ENCODE results near the gene ITGAD. TPM values are rescaled to one million over a fixed set of nuclear protein-coding genes. Genes with fewer than 3 reads are reported as not detected.

The ITGAD gene
- total and polyA plus RNA-seq, 2 experiments from 2014 or later = not detected

DNA sequence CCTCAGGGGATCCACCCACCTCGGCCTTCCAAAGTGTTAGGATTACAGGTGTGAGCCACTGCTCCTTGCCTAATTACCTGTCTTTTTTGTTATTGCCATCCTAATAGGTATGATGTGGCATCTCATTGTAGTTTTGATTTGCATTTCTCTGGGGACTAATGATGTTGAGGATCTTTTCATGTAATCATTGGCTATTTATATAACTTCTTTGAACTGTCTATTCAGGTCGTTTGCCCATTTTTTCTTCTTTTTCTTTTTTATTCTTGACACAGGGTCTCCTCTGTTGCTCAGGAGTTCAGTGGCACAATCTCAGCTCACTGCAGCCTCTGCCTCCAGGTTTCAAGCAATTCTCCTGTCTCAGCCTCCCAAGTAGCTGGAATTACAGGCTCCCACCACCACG is 77.5 kb downstream of the ITGAD start:
- Histone ChIP-seq H3K4me2 (no peak overlapping the region), H3K36me3 (ENCODE audit: insufficient read depth) (no peaks in the 10 kb centered on the region; the same call in 1 of the 2 replicates), H3K9me2 (ENCODE audit: insufficient read depth) (no peaks in the 10 kb centered on the region), H3K4me1 (ENCODE audit: insufficient read depth) (peaks cover 7% of the 10 kb centered on the region; the same call in 1 of the 2 replicates), H2AFZ (no peak overlapping the region), H3K4me3 (no peak overlapping the region), H3K27me3 (ENCODE audit: insufficient read depth) (peaks cover 49% of the 10 kb centered on the region), H3K27ac (ENCODE audit: low read depth) (no peak overlapping the region), H4K20me1 (replicated peaks; ENCODE audit: insufficient read depth) (no peaks in the 10 kb centered on the region; the same call in 1 of the 2 replicates), H3F3A (replicated peaks; ENCODE audit: low read depth) (no peaks in the 10 kb centered on the region), H3K79me2 (replicated peaks; ENCODE audit: insufficient read depth) (no peaks in the 10 kb centered on the region)
- DNase-seq (ENCODE audit: low spot score) (no peak), ATAC-seq (no peak)
- Mint-ChIP-seq H3K4me1 (peaks cover 8% of the 10 kb centered on the region; the same call in 2 of the 3 replicates), H3K27ac (no peak overlapping the region), H3K4me3 (no peak overlapping the region), H3K36me3 (ENCODE audit: low read depth) (peaks cover 17% of the 10 kb centered on the region), H3K27me3 (ENCODE audit: insufficient read depth, low read depth, poor library complexity) (peaks cover 41% of the 10 kb centered on the region), H3K9me3 (peaks cover 6% of the 10 kb centered on the region)
- no peak for TF ChIP-seq REST (IDR thresholded peaks at IDR 0.05; ENCODE audit: unreplicated experiment)
- TF ChIP-seq, protein P1, sequence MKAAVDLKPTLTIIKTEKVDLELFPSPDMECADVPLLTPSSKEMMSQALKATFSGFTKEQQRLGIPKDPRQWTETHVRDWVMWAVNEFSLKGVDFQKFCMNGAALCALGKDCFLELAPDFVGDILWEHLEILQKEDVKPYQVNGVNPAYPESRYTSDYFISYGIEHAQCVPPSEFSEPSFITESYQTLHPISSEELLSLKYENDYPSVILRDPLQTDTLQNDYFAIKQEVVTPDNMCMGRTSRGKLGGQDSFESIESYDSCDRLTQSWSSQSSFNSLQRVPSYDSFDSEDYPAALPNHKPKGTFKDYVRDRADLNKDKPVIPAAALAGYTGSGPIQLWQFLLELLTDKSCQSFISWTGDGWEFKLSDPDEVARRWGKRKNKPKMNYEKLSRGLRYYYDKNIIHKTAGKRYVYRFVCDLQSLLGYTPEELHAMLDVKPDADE (IDR thresholded peaks at IDR 0.05) = no peak
- TF ChIP-seq CREB1 (CRISPR knock-in tag; IDR thresholded peaks at IDR 0.05; ENCODE audit: low read depth) = no peak
- TF ChIP-seq EZH2phosphoT487 (IDR thresholded peaks at IDR 0.05; ENCODE audit: unreplicated experiment) = no peak
- no peak for TF ChIP-seq POLR2AphosphoS5 (IDR thresholded peaks at IDR 0.05; ENCODE audit: low read depth)
- TF ChIP-seq NANOG (IDR thresholded peaks at IDR 0.05; ENCODE audit: borderline replicate concordance) = no peak
- no peak for TF ChIP-seq ZNF114 (CRISPR knock-in tag; IDR thresholded peaks at IDR 0.05)
- no peak for TF ChIP-seq ZNF331 (CRISPR knock-in tag; IDR thresholded peaks at IDR 0.05; ENCODE audit: low read depth)

DNA sequence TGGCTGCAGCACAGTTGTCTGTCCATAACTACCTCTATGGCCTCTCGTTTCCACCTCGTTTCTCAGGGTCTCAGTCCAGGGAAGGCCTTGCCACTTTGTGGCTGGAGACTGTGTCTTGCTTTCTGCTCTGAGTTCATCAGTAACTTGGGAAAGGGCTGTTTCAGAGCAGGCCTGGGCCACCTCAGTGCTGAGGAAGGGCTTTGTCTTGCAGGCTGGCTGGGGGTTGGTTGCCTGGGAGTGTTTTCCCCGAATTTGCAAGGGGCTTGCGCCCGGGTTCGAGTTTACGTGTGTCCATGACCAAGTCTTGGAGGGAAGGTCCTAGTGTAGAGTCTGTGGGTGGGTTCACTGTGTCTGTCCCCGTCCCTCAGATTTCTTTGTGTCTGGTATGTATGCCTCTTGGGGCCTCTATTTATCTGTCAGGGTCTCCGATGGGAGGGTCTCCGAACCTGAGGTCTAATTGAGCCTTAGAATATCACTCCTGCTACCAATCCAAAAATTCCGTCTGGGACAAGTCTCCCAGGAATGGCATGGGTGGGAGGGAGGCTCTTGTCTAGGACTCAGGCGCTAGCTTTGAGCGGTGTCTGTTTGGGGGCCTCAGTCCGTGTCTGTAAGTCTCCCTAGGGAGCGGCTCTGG is 78.2 kb downstream of the ITGAD start:
- ATAC-seq = no peak
- no peak overlapping the region for H3K27ac Mint-ChIP-seq
- no peak overlapping the region for H3K27ac ChIP-seq (ENCODE audit: low read depth)
- TF ChIP-seq NANOG (IDR thresholded peaks at IDR 0.05; ENCODE audit: borderline replicate concordance) = no peak
- TF ChIP-seq EZH2 (IDR thresholded peaks at IDR 0.05; ENCODE audit: low read depth, unreplicated experiment) = no peak
- no peak for TF ChIP-seq REST (IDR thresholded peaks at IDR 0.05; ENCODE audit: unreplicated experiment)
- TF ChIP-seq STAT1 (IDR thresholded peaks at IDR 0.05; ENCODE audit: unreplicated experiment) = no peak
- TF ChIP-seq CREB1 (CRISPR knock-in tag; IDR thresholded peaks at IDR 0.05; ENCODE audit: low read depth) = no peak
- TF ChIP-seq CTCF (conservative IDR thresholded peaks at IDR 0.05; ENCODE audit: low read depth in 2 of 2) = no peak
- TF ChIP-seq ZNF331 (CRISPR knock-in tag; IDR thresholded peaks at IDR 0.05; ENCODE audit: low read depth) = no peak
- no peak for TF ChIP-seq JUNB (IDR thresholded peaks at IDR 0.05; ENCODE audit: unreplicated experiment)
- no peak for TF ChIP-seq POLR2AphosphoS5 (IDR thresholded peaks at IDR 0.05; ENCODE audit: low read depth)

More for the DNA sequence above, 78.2 kb downstream of the ITGAD start:
- Mint-ChIP-seq H3K36me3 (ENCODE audit: low read depth) (peaks cover 16% of the 10 kb centered on the region), H3K4me1 (peaks cover 9% of the 10 kb centered on the region; the same call in 2 of the 3 replicates), H3K27me3 (ENCODE audit: insufficient read depth, low read depth, poor library complexity) (peaks cover 48% of the 10 kb centered on the region), H3K9me3 (peaks cover 6% of the 10 kb centered on the region), H3K4me3 (peak overlapping the region; percentile 64)
- Histone ChIP-seq H3F3A (replicated peaks; ENCODE audit: low read depth) (no peaks in the 10 kb centered on the region), H3K9me2 (ENCODE audit: insufficient read depth) (no peaks in the 10 kb centered on the region), H3K4me3 (peak overlapping the region; percentile 90), H3K36me3 (ENCODE audit: insufficient read depth) (no peaks in the 10 kb centered on the region), H3K4me1 (ENCODE audit: insufficient read depth) (peaks cover 7% of the 10 kb centered on the region; the same call in 1 of the 2 replicates), H3K27me3 (ENCODE audit: insufficient read depth) (peaks cover 56% of the 10 kb centered on the region), H3K79me2 (replicated peaks; ENCODE audit: insufficient read depth) (no peaks in the 10 kb centered on the region), H3K4me2 (peak overlapping the region; percentile 87), H4K20me1 (replicated peaks; ENCODE audit: insufficient read depth) (no peaks in the 10 kb centered on the region; the same call in 1 of the 2 replicates), H2AFZ (peak overlapping the region; percentile 78)
- peak; percentile 48 for DNase-seq (ENCODE audit: low spot score)

All from GM23338 (cell line).